Liver (tissue), 2 donors: ENCODE measurements around the gene SELENOP.

Experiments used
- CTCF ChIP-seq: fragments of 150-350 bp; IDR thresholded peaks from 2 replicates; pipeline ENCODE4 v1.5.1; 2017; ENCODE audit warnings: improper control_type of control experiment, low read depth, low read length; ENCODE audit not compliant: missing input control
- ZBTB33 ChIP-seq: IDR thresholded peaks from 2 replicates; pipeline ENCODE4 v1.6.1; 2016; ENCODE audit warnings: antibody characterized with exemption
- donor health status: healthy.

DNA sequence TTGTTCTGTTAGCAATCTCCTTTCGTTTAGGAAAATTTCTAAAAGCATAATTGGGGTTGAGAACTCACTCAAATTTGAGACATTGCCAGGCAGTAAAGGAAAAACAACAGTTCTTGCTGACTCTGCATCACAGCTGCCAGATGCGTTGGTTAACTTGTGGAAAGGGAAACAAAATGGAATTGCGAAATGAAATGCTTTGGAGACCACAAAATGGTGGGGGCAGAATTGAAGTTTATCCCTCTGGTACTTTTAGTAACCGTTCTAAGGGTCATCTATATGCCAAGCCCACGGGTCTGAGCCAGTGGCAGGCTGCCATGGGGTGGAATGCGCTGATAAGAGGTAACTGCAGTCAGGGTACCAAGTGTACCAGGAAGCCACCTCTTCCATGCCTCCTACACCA, 28.6 kb upstream of the SELENOP start:
- TF ChIP-seq ZBTB33 (peak; percentile 65), CTCF (no peak)
